GM12891 (cell line): Measurements from ENCODE around the gene SLC44A5.

Source experiments
- POLR2A ChIP-seq: IDR thresholded peaks from 2 replicates; pipeline ENCODE4 v1.6.1; 2011; ENCODE audit warnings: low read depth, low read length, control low read depth
- POLR2AphosphoS5 ChIP-seq: IDR thresholded peaks from 2 replicates; pipeline ENCODE4 v1.6.1; 2011; ENCODE audit warnings: low read depth, low read length, control low read depth
- POU2F2 ChIP-seq: IDR thresholded peaks from 2 replicates; pipeline ENCODE4 v1.6.1; 2011; ENCODE audit warnings: low read depth, mild to moderate bottlenecking, control low read depth, low read length, moderate library complexity
- SPI1 ChIP-seq: IDR thresholded peaks from 2 replicates; pipeline ENCODE4 v1.6.1; 2011; ENCODE audit warnings: low read depth, low read length, control low read depth
- TAF1 ChIP-seq: IDR thresholded peaks from 2 replicates; pipeline ENCODE4 v1.6.1; 2011; ENCODE audit warnings: low read depth, low read length, control low read depth

DNA sequence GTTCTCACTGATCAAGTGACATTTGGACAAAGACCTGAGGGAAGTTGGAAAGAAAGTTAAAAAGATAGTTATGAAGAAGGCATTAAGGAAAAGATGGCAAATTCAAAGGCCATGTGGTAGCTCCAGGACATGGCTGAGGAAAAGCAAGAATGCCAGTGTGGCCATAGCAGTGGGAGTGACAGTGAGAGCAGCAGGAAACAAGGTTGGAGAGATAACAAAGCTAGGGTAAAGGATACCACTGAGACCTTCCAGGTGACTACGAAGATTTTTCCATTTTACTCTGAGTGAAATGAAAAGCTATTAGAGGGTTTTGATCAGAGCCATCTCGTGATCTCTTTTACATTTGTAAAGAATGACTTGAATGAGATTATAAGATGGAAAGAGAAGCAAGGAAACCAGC lies 170.6 kb downstream of the SLC44A5 start:
- TF ChIP-seq POLR2A (no peak), SPI1 (no peak), POLR2AphosphoS5 (no peak), TAF1 (no peak), POU2F2 (no peak)
